NT2/D1 (cell line): ENCODE data around the gene IPPK.
"Not testable (repeated sequence)": the region's sequence is repeated elsewhere in the genome, so short reads cannot be mapped to it uniquely, and the experiment has no call there.

Source experiments
- DNase-seq: peaks from one replicate; pipeline ENCODE4 v3.0.0-alpha.2; 2011; ENCODE audit warnings: low read depth, low spot score
- H3K27me3 ChIP-seq: 2 replicates; pipeline ENCODE4 v1.6.0; 2011; ENCODE audit warnings: mild to moderate bottlenecking; ENCODE audit not compliant: insufficient read length, insufficient read depth
- H3K36me3 ChIP-seq: 2 replicates; pipeline ENCODE4 v1.6.1; 2011; ENCODE audit warnings: mild to moderate bottlenecking, low read length, mixed read lengths; ENCODE audit not compliant: insufficient read depth, insufficient read length
- H3K4me1 ChIP-seq: 2 replicates; pipeline ENCODE4 v1.5.1; 2011; ENCODE audit not compliant: insufficient read depth, insufficient read length
- H3K4me3 ChIP-seq: 2 replicates; pipeline ENCODE4 v1.5.1; 2011; ENCODE audit warnings: low read depth; ENCODE audit not compliant: insufficient read length
- H3K9ac ChIP-seq: 2 replicates; pipeline ENCODE4 v1.6.0; 2011; ENCODE audit warnings: low read depth; ENCODE audit not compliant: insufficient read length
- H3K9me3 ChIP-seq: 2 replicates; pipeline ENCODE4 v1.5.1; 2011; ENCODE audit warnings: mild to moderate bottlenecking, low read length; ENCODE audit not compliant: insufficient read depth
- SUZ12 ChIP-seq: IDR thresholded peaks from 2 replicates; pipeline ENCODE4 v1.6.1; 2011; ENCODE audit not compliant: insufficient read length, insufficient read depth; ENCODE audit errors: extremely low read depth
- YY1 ChIP-seq: IDR thresholded peaks from 2 replicates; pipeline ENCODE4 v1.6.1; 2011; ENCODE audit not compliant: insufficient read length, insufficient read depth
- ZNF274 ChIP-seq: IDR thresholded peaks from 2 replicates; pipeline ENCODE4 v1.6.1; 2011; ENCODE audit warnings: mild to moderate bottlenecking, low read depth, low read length

IPPK gene

DNA sequence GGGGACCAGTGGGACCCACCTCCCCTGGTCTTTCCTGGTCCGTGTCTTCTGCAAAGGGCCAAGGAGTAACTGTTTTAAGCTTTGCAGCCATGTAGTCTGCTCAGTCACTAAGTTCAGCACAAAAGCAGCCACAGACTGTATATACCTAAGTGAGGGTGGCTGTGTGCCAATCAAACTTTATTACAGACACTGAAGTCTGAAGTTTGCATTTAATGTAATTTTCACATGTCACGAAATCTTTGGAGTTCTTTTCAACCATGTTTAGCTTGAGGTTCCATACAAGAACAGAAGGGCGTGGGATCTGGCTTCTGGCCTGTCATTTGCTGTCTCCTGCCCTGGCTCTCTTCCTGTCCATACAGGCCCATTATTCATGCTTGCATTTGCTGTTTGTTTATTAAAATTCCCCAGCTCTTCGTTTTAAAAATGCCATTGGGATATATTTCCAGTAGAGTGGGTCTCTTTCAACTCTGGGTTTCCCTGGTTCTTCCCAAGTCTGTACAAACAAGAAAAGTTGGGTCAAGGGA, 69.9 kb downstream of the IPPK start:
- Histone ChIP-seq H3K9ac (no peak overlapping the region), H3K36me3 (no peaks in the 10 kb centered on the region), H3K4me3 (no peak overlapping the region), H3K9me3 (peaks cover 2% of the 10 kb centered on the region; the same call in 1 of the 2 replicates), H3K27me3 (no peaks in the 10 kb centered on the region), H3K4me1 (peaks cover 6% of the 10 kb centered on the region)
- no peak for DNase-seq
- TF ChIP-seq YY1: no peak
- no peak for TF ChIP-seq SUZ12

- TF ChIP-seq YY1 (no peak), ZNF274 (no peak), SUZ12 (no peak)
- Histone ChIP-seq H3K4me3 (no peak overlapping the region), H3K36me3 (no peaks in the 10 kb centered on the region), H3K9ac (no peak overlapping the region), H3K4me1 (peaks cover 6% of the 10 kb centered on the region), H3K27me3 (no peaks in the 10 kb centered on the region), H3K9me3 (no peaks in the 10 kb centered on the region)
- DNase-seq: no peak
Measured at GRCh38 chr9:92598382-92598781, 71.5 kb downstream of the IPPK start.

DNA sequence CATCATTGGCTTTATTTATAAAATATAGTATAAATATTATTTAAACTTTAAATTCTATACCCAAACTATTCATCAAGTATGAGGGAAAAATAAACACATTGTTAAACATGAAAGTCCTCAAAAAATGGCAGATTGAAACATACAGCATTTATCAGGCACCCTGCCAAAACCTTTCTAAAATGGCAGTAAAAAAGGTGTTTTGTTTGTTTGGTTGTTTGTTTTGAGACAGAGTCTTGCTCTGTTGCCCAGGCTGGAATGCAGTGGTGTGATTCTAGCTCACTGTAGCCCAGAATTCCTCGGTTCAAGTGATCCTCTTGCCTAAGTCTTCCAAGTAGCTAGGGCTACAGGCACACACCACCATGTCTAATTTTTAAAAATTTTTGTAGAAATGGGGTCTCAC, 74.0 kb downstream of the IPPK start:
- no peak for DNase-seq
- TF ChIP-seq SUZ12 (no peak), YY1 (no peak), ZNF274 (no peak)
- H3K9ac ChIP-seq: no peak overlapping the region
- H3K27me3 ChIP-seq: no peaks in the 10 kb centered on the region
- H3K4me3 ChIP-seq: no peak overlapping the region
- H3K9me3 ChIP-seq: no peaks in the 10 kb centered on the region
- H3K36me3 ChIP-seq: no peaks in the 10 kb centered on the region
- peaks cover 5% of the 10 kb centered on the region for H3K4me1 ChIP-seq

DNA sequence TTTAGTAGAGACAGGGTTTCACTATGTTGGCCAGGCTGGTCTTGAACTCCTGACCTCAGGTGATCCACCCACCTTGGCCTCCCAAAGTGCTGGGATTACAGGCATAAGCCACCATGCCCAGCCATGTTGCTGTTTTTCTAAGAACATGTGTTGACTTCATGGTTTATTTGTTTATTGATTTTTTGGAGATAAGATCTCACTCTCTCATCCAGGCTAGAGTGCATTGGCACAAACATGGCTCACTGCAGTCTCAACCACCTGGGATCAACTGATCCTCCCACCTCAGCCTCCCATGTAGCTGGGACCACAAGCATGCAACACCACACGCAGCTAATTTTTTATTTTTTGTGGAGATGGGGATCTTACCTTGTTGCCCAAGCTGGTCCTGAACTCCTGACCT, 74.9 kb downstream of the IPPK start:
- H3K9ac ChIP-seq, H3K9me3 ChIP-seq, H3K36me3 ChIP-seq, H3K4me3 ChIP-seq, H3K4me1 ChIP-seq, H3K27me3 ChIP-seq, DNase-seq: not testable (repeated sequence)

DNA sequence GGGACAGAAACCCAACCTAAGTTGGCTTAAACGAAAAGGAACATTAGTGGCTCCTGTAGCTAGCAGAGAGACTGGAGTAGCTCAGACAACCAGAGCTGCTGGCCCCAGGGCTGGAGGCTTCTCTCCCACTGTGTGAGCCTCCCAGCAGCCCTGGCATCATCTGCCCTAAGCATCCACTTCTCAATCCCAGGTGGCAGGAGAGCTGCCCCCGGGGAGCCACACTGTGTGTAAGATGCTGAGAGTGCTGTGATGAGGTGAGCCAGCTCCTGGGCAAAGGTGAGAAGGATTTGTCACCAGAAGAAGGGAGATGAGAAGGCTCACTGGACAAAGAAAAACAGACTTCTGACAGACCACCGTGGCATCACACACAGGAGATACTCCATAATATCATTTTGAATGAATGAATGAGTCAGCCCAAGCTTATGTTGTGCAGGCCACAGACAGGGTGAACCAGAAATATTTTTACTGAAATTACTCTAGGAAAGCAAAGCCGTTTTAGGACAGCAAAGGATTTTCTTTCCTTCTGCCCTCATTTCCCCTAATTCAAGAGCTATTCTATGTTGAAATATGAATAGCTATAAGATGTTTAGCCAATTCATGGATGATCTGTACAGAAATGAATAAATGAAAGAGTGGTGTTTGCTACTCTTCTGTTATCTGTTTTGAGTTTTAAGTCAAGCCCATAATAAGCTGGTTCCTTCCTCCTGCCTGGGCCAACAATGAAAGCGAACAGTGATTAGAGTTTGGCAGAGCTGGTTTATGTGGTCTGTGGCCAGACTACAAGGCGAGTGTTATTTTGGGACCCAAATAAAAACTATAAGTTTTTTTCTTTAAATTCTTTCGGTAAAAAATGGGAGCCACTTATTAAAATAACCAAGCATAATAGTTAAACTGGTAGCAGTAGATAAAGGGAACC, 76.7 kb downstream of the IPPK start:
- no peaks in the 10 kb centered on the region for H3K4me1 ChIP-seq
- TF ChIP-seq SUZ12: no peak
- no peak for TF ChIP-seq ZNF274
- TF ChIP-seq YY1: no peak
- no peak overlapping the region for H3K4me3 ChIP-seq
- DNase-seq: no peak
- H3K9me3 ChIP-seq: no peaks in the 10 kb centered on the region
- no peaks in the 10 kb centered on the region for H3K36me3 ChIP-seq
- H3K27me3 ChIP-seq: no peaks in the 10 kb centered on the region
- no peak overlapping the region for H3K9ac ChIP-seq

DNA sequence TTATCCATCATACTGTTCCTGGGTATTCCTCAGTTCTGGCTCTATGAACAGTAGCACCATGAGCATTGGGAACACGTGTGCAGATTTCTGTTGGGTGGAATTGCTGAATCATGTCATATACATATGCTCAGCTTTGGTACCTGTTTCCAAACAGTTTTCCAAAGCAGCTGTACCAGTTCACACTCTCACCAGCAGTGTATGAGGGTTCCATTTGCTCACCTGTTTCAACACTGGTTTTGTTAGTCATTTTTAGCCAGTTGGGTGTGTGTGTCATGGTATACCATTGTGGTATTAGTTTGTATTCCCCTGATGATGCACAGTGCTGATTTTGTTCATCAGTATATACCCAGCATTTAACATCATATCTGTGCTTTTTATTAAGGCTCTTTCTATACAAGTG, 77.4 kb downstream of the IPPK start:
- no peak for TF ChIP-seq ZNF274
- no peak for TF ChIP-seq YY1
- TF ChIP-seq SUZ12: no peak
- no peak for DNase-seq
- no peak overlapping the region for H3K9ac ChIP-seq

DNA sequence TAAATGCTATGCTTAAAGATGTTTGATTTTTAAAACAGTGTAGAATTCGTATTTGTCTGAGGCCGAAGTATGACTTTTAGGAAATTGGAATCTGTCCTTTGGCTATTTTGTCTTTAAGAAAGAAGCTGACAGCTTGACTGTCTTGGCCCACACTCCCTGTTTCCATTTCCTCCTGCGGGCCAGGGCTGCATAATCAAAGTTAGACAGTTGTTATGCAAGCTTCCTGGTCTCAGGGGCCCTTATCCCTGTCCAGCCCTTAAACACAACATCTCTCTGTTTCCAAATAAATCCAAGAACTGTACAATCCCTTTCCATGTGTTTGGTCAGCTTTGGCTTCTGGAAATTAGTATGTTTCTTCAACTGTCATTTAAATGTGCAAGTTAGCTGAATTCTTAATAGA, 79.6 kb downstream of the IPPK start:
- Histone ChIP-seq H3K27me3 (no peaks in the 10 kb centered on the region), H3K4me3 (no peak overlapping the region), H3K9me3 (no peaks in the 10 kb centered on the region; the same call in 1 of the 2 replicates), H3K4me1 (no peaks in the 10 kb centered on the region), H3K36me3 (no peaks in the 10 kb centered on the region), H3K9ac (no peak overlapping the region)
- TF ChIP-seq ZNF274 (no peak), YY1 (no peak), SUZ12 (no peak)
- DNase-seq: no peak

More for the DNA sequence above, 77.4 kb downstream of the IPPK start:
- Histone ChIP-seq H3K4me1 (no peaks in the 10 kb centered on the region), H3K9me3 (no peaks in the 10 kb centered on the region), H3K36me3 (no peaks in the 10 kb centered on the region), H3K4me3 (no peak overlapping the region), H3K27me3 (no peaks in the 10 kb centered on the region)
